Astrocyte of the hippocampus (primary cell): ENCODE data around the gene CSNK2B.

Experiments
- DNase-seq: peaks from one replicate; pipeline ENCODE4 v3.0.0; 2011; ENCODE audit warnings: low read depth, low spot score

The CSNK2B gene

GRCh38 chr6:31665501-31666336, at the start of gene CSNK2B:
Gene CSNK2B, plus strand, starts transcription at chr6:31666080. Its CDS starts 752 bp downstream, at chr6:31666832.
- peak; percentile 99 for DNase-seq

GRCh38 chr6:31617010-31617409, 48.9 kb upstream of the CSNK2B start:
- DNase-seq = no peak

GRCh38 chr6:31619805-31620585, 45.9 kb upstream of the CSNK2B start:
- peak; percentile 99 for DNase-seq

GRCh38 chr6:31620586-31621319, 45.1 kb upstream of the CSNK2B start, which contains the start of gene PRRC2A:
Gene PRRC2A, plus strand, starts transcription at chr6:31620715. Its CDS starts 2,075 bp downstream, at chr6:31622790.
- DNase-seq = no peak

- peak; percentile 21 for DNase-seq
Measured at GRCh38 chr6:31621320-31621939, 44.5 kb upstream of the CSNK2B start.

- peak; percentile 44 for DNase-seq
Measured at GRCh38 chr6:31621991-31622390, 43.9 kb upstream of the CSNK2B start.

GRCh38 chr6:31622684-31623091, 43.2 kb upstream of the CSNK2B start:
- DNase-seq = peak; percentile 11

GRCh38 chr6:31624070-31624469, 41.8 kb upstream of the CSNK2B start:
- DNase-seq = no peak

GRCh38 chr6:31626952-31627351, 38.9 kb upstream of the CSNK2B start:
- DNase-seq = no peak

GRCh38 chr6:31627690-31628287, 38.1 kb upstream of the CSNK2B start:
- DNase-seq = no peak

- no peak for DNase-seq
Measured at GRCh38 chr6:31629014-31629413, 36.9 kb upstream of the CSNK2B start.

- DNase-seq = no peak
Measured at GRCh38 chr6:31630177-31630934, 35.5 kb upstream of the CSNK2B start.

- no peak for DNase-seq
Measured at GRCh38 chr6:31631209-31631608, 34.7 kb upstream of the CSNK2B start.

- DNase-seq = no peak
Measured at GRCh38 chr6:31631681-31632278, 34.1 kb upstream of the CSNK2B start.

- DNase-seq = no peak
Measured at GRCh38 chr6:31632279-31632946, 33.5 kb upstream of the CSNK2B start.

- DNase-seq = no peak
Measured at GRCh38 chr6:31633447-31633846, 32.4 kb upstream of the CSNK2B start.

- DNase-seq = no peak
Measured at GRCh38 chr6:31634131-31634530, 31.7 kb upstream of the CSNK2B start.

- DNase-seq = no peak
Measured at GRCh38 chr6:31634969-31635575, 30.8 kb upstream of the CSNK2B start.
